HG02571 (cell line): ENCODE measurements around the gene OR2AT4.
"Not testable (repeated sequence)": the region's sequence is repeated elsewhere in the genome, so short reads cannot be mapped to it uniquely, and the experiment has no call there.

Source experiments
- ATAC-seq: cut with Tn5 transposase; IDR thresholded peaks from one replicate; pipeline ENCODE4 v1.9.1; 2021; ENCODE audit warnings: mild to moderate bottlenecking, moderate library complexity; ENCODE audit not compliant: unreplicated experiment

The OR2AT4 gene

GRCh38 chr11:75096456-75097172 lies at the start of gene OR2AT4:
Gene OR2AT4 (minus strand): TSS chr11:75096876.
- no peak for ATAC-seq

GRCh38 chr11:75145972-75146519 lies 49.4 kb upstream of the OR2AT4 start:
- no peak for ATAC-seq

- no peak for ATAC-seq
Measured at GRCh38 chr11:75145196-75145971, 48.7 kb upstream of the OR2AT4 start.

GRCh38 chr11:75144716-75145014 lies 48.0 kb upstream of the OR2AT4 start:
- ATAC-seq: no peak

GRCh38 chr11:75143420-75143731 lies 46.7 kb upstream of the OR2AT4 start:
- ATAC-seq: no peak

- no peak for ATAC-seq
Measured at GRCh38 chr11:75142714-75143419, 46.2 kb upstream of the OR2AT4 start.

- ATAC-seq: no peak
Measured at GRCh38 chr11:75141166-75141565, 44.5 kb upstream of the OR2AT4 start.

- ATAC-seq: no peak
Measured at GRCh38 chr11:75140269-75141138, 43.8 kb upstream of the OR2AT4 start.

- no peak for ATAC-seq
Measured at GRCh38 chr11:75135651-75136050, 39.0 kb upstream of the OR2AT4 start.

GRCh38 chr11:75135021-75135650 lies 38.5 kb upstream of the OR2AT4 start:
- ATAC-seq: no peak

GRCh38 chr11:75133976-75134375 lies 37.3 kb upstream of the OR2AT4 start:
- no peak for ATAC-seq

GRCh38 chr11:75132080-75132479 lies 35.4 kb upstream of the OR2AT4 start:
- ATAC-seq: no peak

GRCh38 chr11:75126564-75126963 lies 29.9 kb upstream of the OR2AT4 start:
- no peak for ATAC-seq

GRCh38 chr11:75118577-75118976 lies 21.9 kb upstream of the OR2AT4 start:
- ATAC-seq: no peak

- no peak for ATAC-seq
Measured at GRCh38 chr11:75114465-75114864, 17.8 kb upstream of the OR2AT4 start.

- no peak for ATAC-seq
Measured at GRCh38 chr11:75113030-75113429, 16.4 kb upstream of the OR2AT4 start.

- ATAC-seq: no peak
Measured at GRCh38 chr11:75112200-75112599, 15.5 kb upstream of the OR2AT4 start.

- no peak for ATAC-seq
Measured at GRCh38 chr11:75107187-75107586, 10.5 kb upstream of the OR2AT4 start.

GRCh38 chr11:75105967-75106681 lies 9.4 kb upstream of the OR2AT4 start:
- not testable (repeated sequence) for ATAC-seq

- no peak for ATAC-seq
Measured at GRCh38 chr11:75105462-75105925, 8.8 kb upstream of the OR2AT4 start.
